CD4-positive, alpha-beta memory T cell (primary cell): Measurements from ENCODE around the gene MRPS14. TPM values are rescaled to one million over a fixed set of nuclear protein-coding genes. Genes with fewer than 3 reads are reported as not detected.
A peak's percentile ranks its signal among the peaks of the same experiment; 100 is the strongest.

Experiments used
- CTCF ChIA-PET: fragments of 350-600 bp; sonication (Branson Sonifier 250); formaldehyde crosslinking; loops from one replicate; lab custom pipeline; 2021; ENCODE audit warnings: inconsistent platforms; ENCODE audit not compliant: partially characterized antibody; lab: Charles Lee
- POLR2A ChIA-PET: fragments of 350-600 bp; sonication (Branson Sonifier 250); formaldehyde crosslinking; loops from one replicate; lab custom pipeline; 2021; ENCODE audit not compliant: partially characterized antibody; lab: Charles Lee
- DNase-seq, 5 donors: peaks; one replicate each; pipeline versions ENCODE4 v3.0.0 to v3.0.0-alpha.2; 2020 to 2022; ENCODE audit warnings: mixed read lengths in 1 of 5
- H3K27ac ChIP-seq: one replicate; pipeline ENCODE4 v1.7.0; 2013; ENCODE audit warnings: low read depth, low read length
- H3K27me3 ChIP-seq: 2 replicates; pipeline ENCODE4 v1.7.0; 2013; ENCODE audit warnings: mild to moderate bottlenecking, low read length, moderate library complexity; ENCODE audit not compliant: insufficient read depth
- H3K36me3 ChIP-seq: 2 replicates; pipeline ENCODE4 v1.7.0; 2013; ENCODE audit warnings: mild to moderate bottlenecking, low read length, moderate library complexity; ENCODE audit not compliant: insufficient read depth
- H3K4me1 ChIP-seq: 2 replicates; pipeline ENCODE4 v1.7.0; 2013; ENCODE audit warnings: mild to moderate bottlenecking, low read length, moderate library complexity; ENCODE audit not compliant: insufficient read depth
- H3K4me3 ChIP-seq, 2 donors: one replicate each; pipeline ENCODE4 v1.7.0; 2013; ENCODE audit warnings: low read length in 2 of 2, mild to moderate bottlenecking in 1 of 2
- H3K9me3 ChIP-seq, 2 donors: one replicate each; pipeline ENCODE4 v1.7.0; 2013; ENCODE audit warnings: low read length in 2 of 2, control low read depth in 1 of 2; ENCODE audit not compliant: control insufficient read depth in 1 of 2
- H3K27ac Mint-ChIP-seq, 7 donors: one replicate each; pipeline ENCODE4 v1.8.0; 2020 to 2021; ENCODE audit warnings: mixed read lengths in 7 of 7, mild to moderate bottlenecking in 6 of 7, inconsistent platforms in 3 of 7, moderate library complexity in 3 of 7
- H3K27me3 Mint-ChIP-seq, 2 donors: one replicate each; pipeline ENCODE4 v1.8.0; 2020 to 2021; ENCODE audit warnings: mixed read lengths in 2 of 2
- H3K36me3 Mint-ChIP-seq, 2 donors: one replicate each; pipeline ENCODE4 v1.8.0; 2020 to 2021; ENCODE audit warnings: mixed read lengths in 2 of 2, inconsistent platforms in 1 of 2, mild to moderate bottlenecking in 1 of 2
- H3K4me1 Mint-ChIP-seq, 4 donors: one replicate each; pipeline ENCODE4 v1.8.0; 2020 to 2021; ENCODE audit warnings: mixed read lengths in 4 of 4, mild to moderate bottlenecking in 1 of 4
- H3K4me3 Mint-ChIP-seq, 8 donors: one replicate each; pipeline ENCODE4 v1.8.0; 2020 to 2021; ENCODE audit warnings: mixed read lengths in 8 of 8, mild to moderate bottlenecking in 7 of 8, moderate library complexity in 6 of 8, inconsistent platforms in 3 of 8
- H3K9me3 Mint-ChIP-seq, 8 donors: one replicate each; pipeline ENCODE4 v1.8.0; 2020 to 2021; ENCODE audit warnings: mixed read lengths in 8 of 8, mild to moderate bottlenecking in 5 of 8, inconsistent platforms in 3 of 8, moderate library complexity in 1 of 8
- intact Hi-C: fragments of 100-400 bp; cut with micrococcal nuclease; formaldehyde crosslinking; loops from one replicate; pipeline ENCODE4 v1.15.1; 2023
- polyA plus RNA-seq, 2 donors: library from polyadenylated mRNA; unstranded; fragments of 300-500 nt; fragmentation: Illumina TruSeq; gene quantifications; one replicate each; pipeline ENCODE4 v1.2.3, GENCODE V29; 2021
- total RNA-seq, 2 experiments: library from RNA; stranded (reverse); gene quantifications; one replicate each; pipeline ENCODE4 v1.2.3, GENCODE V29; 2021

Gene MRPS14
- total and polyA plus RNA-seq, 4 experiments from 2014 or later = 39.3 to 62.6 (median 49.9) TPM

DNA sequence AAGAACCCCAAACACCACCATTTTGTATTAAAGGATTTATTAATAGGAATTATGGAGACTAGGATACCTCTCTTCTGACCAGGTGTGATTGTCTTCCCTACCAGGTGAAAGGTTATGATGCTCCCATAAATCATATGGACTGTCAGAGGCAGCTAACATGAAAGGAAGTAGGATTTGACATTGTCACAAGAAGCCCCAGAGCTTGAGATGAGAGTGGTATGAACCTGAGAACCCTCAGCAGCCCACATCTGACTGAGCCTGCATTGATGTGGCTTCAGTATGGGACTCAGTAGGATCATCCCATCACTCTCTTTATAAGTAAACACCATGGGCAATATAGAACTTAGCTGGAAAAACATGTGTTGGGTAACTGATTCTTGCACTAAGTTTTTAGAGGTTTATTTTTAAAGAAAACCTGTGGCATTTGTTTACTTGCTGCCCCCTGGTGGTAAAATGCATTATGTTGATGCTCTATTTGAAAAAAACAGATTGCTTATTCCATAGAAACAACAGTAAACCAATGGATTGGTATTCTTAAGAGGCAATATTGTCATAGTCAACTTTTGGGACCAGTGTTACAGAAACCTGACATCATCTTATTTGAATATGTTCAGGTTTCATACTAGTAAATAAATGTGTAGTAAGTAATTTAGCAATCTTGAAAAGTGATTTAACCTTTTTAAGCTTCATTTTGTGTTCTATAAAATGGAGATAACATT lies 40.1 kb downstream of the MRPS14 start:
- POLR2A ChIA-PET = interaction anchor here (1.0 to 14.3 kb wide), 8 partner anchors 16 to 213 kb away, joined by 3 to 243 read pairs (median 4); partner anchors contain the start of gene CACYBP
- H3K27me3 ChIP-seq = no peaks in the 10 kb centered on the region
- Mint-ChIP-seq H3K36me3 (peaks cover 64 to 73% of the 10 kb centered on the region in 2 donors), H3K27ac (peak overlapping the region in 5 of 7 donors; percentile 44 to 75 (median 59)), H3K9me3 (peaks cover 0 to 6% (median 0%) of the 10 kb centered on the region in 8 donors), H3K4me3 (no peak overlapping the region), H3K27me3 (no peaks in the 10 kb centered on the region), H3K4me1 (peaks cover 13 to 28% (median 21%) of the 10 kb centered on the region in 4 donors)
- peaks cover 24% of the 10 kb centered on the region for H3K36me3 ChIP-seq
- H3K9me3 ChIP-seq = no peaks in the 10 kb centered on the region
- CTCF ChIA-PET = interaction anchor here (0.8 to 7.1 kb wide), 25 partner anchors 8 to 218 kb away, joined by 3 to 122 read pairs (median 5); partner anchors contain the start of gene CACYBP
- peak; percentile 59 to 70 (median 62) for DNase-seq
- no peak overlapping the region for H3K4me3 ChIP-seq
- peaks cover 4% of the 10 kb centered on the region for H3K4me1 ChIP-seq
- intact Hi-C loops = loop anchor here (1.0 to 2.0 kb wide), 6 partner anchors 15 to 724 kb away; no protein-coding TSS in a partner anchor
- no peak overlapping the region for H3K27ac ChIP-seq

- no peak overlapping the region for H3K4me3 ChIP-seq
- H3K36me3 Mint-ChIP-seq = peaks cover 66 to 71% of the 10 kb centered on the region in 2 donors
- H3K4me1 Mint-ChIP-seq = peaks cover 36 to 54% (median 50%) of the 10 kb centered on the region in 4 donors
- no peaks in the 10 kb centered on the region for H3K27me3 Mint-ChIP-seq
- no peaks in the 10 kb centered on the region for H3K9me3 ChIP-seq
- H3K4me1 ChIP-seq = peaks cover 30% of the 10 kb centered on the region
- no peaks in the 10 kb centered on the region for H3K27me3 ChIP-seq
- CTCF ChIA-PET = interaction anchor here (0.8 to 2.3 kb wide), 8 partner anchors 9 to 177 kb away, joined by 3 to 11 read pairs (median 5); no protein-coding TSS in a partner anchor
- H3K27ac Mint-ChIP-seq = peak overlapping the region in 6 of 7 donors; percentile 5 to 71 (median 48)
- H3K9me3 Mint-ChIP-seq = peaks cover 0 to 1% (median 0%) of the 10 kb centered on the region in 8 donors
- no peak for DNase-seq
- peaks cover 14% of the 10 kb centered on the region for H3K36me3 ChIP-seq
- intact Hi-C loops = loop anchor here (1.0 kb wide), 1 partner anchor 8 kb away; no protein-coding TSS in a partner anchor
- POLR2A ChIA-PET = interaction anchor here (1.3 to 14.3 kb wide), 4 partner anchors 9 to 177 kb away, joined by 3 to 243 read pairs (median 16); partner anchors contain the start of gene CACYBP
- H3K4me3 Mint-ChIP-seq = no peak overlapping the region
- no peak overlapping the region for H3K27ac ChIP-seq
Measured at GRCh38 chr1:174976436-174977108, 46.7 kb downstream of the MRPS14 start.

- Histone ChIP-seq H3K4me3 (no peak overlapping the region), H3K27me3 (no peaks in the 10 kb centered on the region), H3K27ac (no peak overlapping the region), H3K9me3 (no peaks in the 10 kb centered on the region), H3K36me3 (peaks cover 14% of the 10 kb centered on the region), H3K4me1 (peaks cover 37% of the 10 kb centered on the region)
- Mint-ChIP-seq H3K36me3 (peaks cover 58 to 68% of the 10 kb centered on the region in 2 donors), H3K9me3 (peaks cover 0 to 1% (median 0%) of the 10 kb centered on the region in 8 donors), H3K27ac (peak overlapping the region in 5 of 7 donors; percentile 4 to 77 (median 43)), H3K27me3 (no peaks in the 10 kb centered on the region), H3K4me3 (peak overlapping the region in 1 of 8 donors; percentile 36), H3K4me1 (peaks cover 37 to 58% (median 53%) of the 10 kb centered on the region in 4 donors)
- CTCF ChIA-PET = interaction anchor here (1.0 to 2.3 kb wide), 5 partner anchors 9 to 91 kb away, joined by 3 to 11 read pairs (median 6); no protein-coding TSS in a partner anchor
- no peak for DNase-seq
- intact Hi-C loops = no loop called here
- POLR2A ChIA-PET = interaction anchor here (1.5 to 14.3 kb wide), 3 partner anchors 8 to 24 kb away, joined by 4 to 243 read pairs (median 27); partner anchors contain the start of gene CACYBP
Measured at GRCh38 chr1:174975764-174976163, 47.5 kb downstream of the MRPS14 start.

DNA sequence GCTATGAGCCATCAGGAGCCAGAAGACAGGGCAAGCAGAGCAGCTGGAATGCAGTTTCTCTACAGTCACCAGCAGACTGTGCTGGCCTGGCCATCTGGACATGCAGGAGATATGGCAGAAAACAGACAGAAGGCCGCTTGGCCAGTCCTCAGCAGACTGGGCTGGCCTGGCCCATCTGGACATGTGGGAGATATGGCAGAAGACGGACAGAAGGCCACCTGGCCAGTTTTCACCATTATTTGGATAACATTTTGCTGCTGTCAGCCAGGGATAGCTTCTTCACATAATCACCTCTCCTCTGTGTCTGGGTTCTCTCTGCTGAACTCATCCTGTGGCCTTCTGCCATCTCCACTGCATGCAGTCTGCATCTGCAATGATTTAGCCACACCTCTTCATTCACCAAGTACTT lies 48.5 kb downstream of the MRPS14 start:
- POLR2A ChIA-PET = interaction anchor here (1.4 to 14.3 kb wide), 3 partner anchors 7 to 98 kb away, joined by 3 to 243 read pairs (median 5); no protein-coding TSS in a partner anchor
- no peaks in the 10 kb centered on the region for H3K9me3 ChIP-seq
- no peak overlapping the region for H3K27ac ChIP-seq
- H3K9me3 Mint-ChIP-seq = peaks cover 0 to 1% (median 0%) of the 10 kb centered on the region in 8 donors
- peaks cover 39 to 60% (median 54%) of the 10 kb centered on the region in 4 donors for H3K4me1 Mint-ChIP-seq
- peak overlapping the region in 1 of 8 donors; percentile 17 for H3K4me3 Mint-ChIP-seq
- peaks cover 51 to 63% of the 10 kb centered on the region in 2 donors for H3K36me3 Mint-ChIP-seq
- H3K4me3 ChIP-seq = no peak overlapping the region
- H3K27me3 ChIP-seq = no peaks in the 10 kb centered on the region
- intact Hi-C loops = no loop called here
- H3K4me1 ChIP-seq = peaks cover 44% of the 10 kb centered on the region
- no peaks in the 10 kb centered on the region for H3K27me3 Mint-ChIP-seq
- peaks cover 14% of the 10 kb centered on the region for H3K36me3 ChIP-seq
- H3K27ac Mint-ChIP-seq = peak overlapping the region in 4 of 7 donors; percentile 25 to 75 (median 50)
- no peak for DNase-seq
- CTCF ChIA-PET = interaction anchor here (0.8 to 1.7 kb wide), 5 partner anchors 8 to 24 kb away, joined by 3 to 8 read pairs (median 3); no protein-coding TSS in a partner anchor

- POLR2A ChIA-PET = interaction anchor here (1.0 to 12.5 kb wide), 5 partner anchors 9 to 172 kb away, joined by 3 to 315 read pairs (median 20); partner anchors contain the start of genes CACYBP and MRPS14
Measured at GRCh38 chr1:174971902-174972301, 51.3 kb downstream of the MRPS14 start.

DNA sequence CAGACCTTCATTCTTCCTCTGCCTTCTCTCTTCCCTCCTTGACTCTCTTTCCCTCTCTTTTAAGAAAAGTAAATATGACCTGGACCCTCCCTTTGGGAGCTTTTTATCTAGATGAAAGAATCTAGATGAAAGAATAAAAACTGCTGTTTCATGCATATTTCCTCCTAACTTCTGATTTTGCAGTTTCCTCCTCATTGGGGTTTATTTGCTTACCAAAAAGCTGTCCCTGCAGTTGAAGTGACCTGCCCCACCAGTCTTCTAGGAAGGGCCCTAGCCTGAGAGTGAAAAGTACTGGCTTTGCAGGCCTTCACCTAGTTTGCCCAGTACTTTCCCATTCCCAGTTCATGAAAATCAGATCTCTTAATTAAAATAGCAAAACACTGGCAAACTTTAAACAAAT lies 51.8 kb downstream of the MRPS14 start:
- Mint-ChIP-seq H3K27ac (peak overlapping the region; percentile 19 to 85 (median 51)), H3K4me1 (peaks cover 48 to 68% (median 59%) of the 10 kb centered on the region in 4 donors), H3K27me3 (no peaks in the 10 kb centered on the region), H3K9me3 (no peaks in the 10 kb centered on the region), H3K4me3 (peak overlapping the region; percentile 54 to 80 (median 68)), H3K36me3 (peaks cover 31 to 39% of the 10 kb centered on the region in 2 donors)
- no peaks in the 10 kb centered on the region for H3K36me3 ChIP-seq
- ChIA-PET POLR2A (interaction anchor here (1.0 to 12.5 kb wide), 6 partner anchors 9 to 171 kb away, joined by 3 to 315 read pairs (median 12); partner anchors contain the start of genes CACYBP and MRPS14), CTCF (interaction anchor here (11.2 kb wide), 1 partner anchor 13 kb away, joined by 122 read pairs; no protein-coding TSS in a partner anchor)
- no peak overlapping the region for H3K4me3 ChIP-seq
- DNase-seq = no peak
- no peaks in the 10 kb centered on the region for H3K9me3 ChIP-seq
- H3K4me1 ChIP-seq = peaks cover 64% of the 10 kb centered on the region
- intact Hi-C loops = no loop called here
- H3K27ac ChIP-seq = no peak overlapping the region
- H3K27me3 ChIP-seq = no peaks in the 10 kb centered on the region

More at GRCh38 chr1:174971902-174972301, 51.3 kb downstream of the MRPS14 start:
- no peaks in the 10 kb centered on the region for H3K27me3 Mint-ChIP-seq
- intact Hi-C loops = no loop called here
- no peak for DNase-seq
- peaks cover 49 to 68% (median 61%) of the 10 kb centered on the region in 4 donors for H3K4me1 Mint-ChIP-seq
- Histone ChIP-seq H3K36me3 (no peaks in the 10 kb centered on the region), H3K4me1 (peaks cover 65% of the 10 kb centered on the region), H3K4me3 (no peak overlapping the region), H3K27me3 (no peaks in the 10 kb centered on the region), H3K27ac (no peak overlapping the region), H3K9me3 (no peaks in the 10 kb centered on the region)
- peaks cover 35 to 43% of the 10 kb centered on the region in 2 donors for H3K36me3 Mint-ChIP-seq
- no peaks in the 10 kb centered on the region for H3K9me3 Mint-ChIP-seq
- peak overlapping the region in 6 of 7 donors; percentile 3 to 85 (median 50) for H3K27ac Mint-ChIP-seq
- peak overlapping the region in 5 of 8 donors; percentile 7 to 80 (median 67) for H3K4me3 Mint-ChIP-seq
- CTCF ChIA-PET = interaction anchor here (11.2 kb wide), 1 partner anchor 12 kb away, joined by 122 read pairs; no protein-coding TSS in a partner anchor
